ENCODE measurements around the gene MATCAP1.

DNA sequence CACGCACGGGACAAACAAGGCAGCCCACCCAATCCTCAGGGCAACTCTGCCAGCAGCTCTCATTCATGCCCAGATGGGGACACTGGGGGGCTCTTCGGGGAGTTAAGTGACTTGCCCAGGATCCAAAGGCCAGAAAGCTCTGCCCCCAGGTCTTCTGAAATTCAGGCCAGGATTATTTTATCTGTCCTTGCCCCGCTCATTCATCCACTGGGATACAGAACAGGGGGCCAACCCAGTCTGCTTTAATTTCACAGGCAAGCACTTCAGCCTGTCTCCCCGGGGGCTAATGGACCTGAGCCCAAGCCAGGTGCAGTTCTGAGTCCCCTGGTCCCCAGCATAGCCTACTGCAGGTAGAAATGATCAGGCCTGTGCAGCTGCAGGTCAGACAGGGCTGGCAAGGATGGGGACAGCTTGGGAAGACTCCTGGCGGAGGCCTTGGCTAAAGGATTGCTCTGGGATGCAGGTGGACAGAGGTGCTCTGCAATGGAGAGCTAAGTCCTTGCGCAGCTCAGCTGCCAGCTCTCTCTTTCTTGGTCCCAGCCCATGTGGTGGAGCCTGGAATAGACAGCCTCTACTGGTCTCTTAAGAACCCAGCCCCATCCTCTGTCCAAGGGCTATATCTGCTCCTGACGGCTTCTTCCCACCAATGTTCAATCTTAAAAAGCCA, 32.2 kb downstream of the MATCAP1 start:
- TF ChIP-seq, protein P1, sequence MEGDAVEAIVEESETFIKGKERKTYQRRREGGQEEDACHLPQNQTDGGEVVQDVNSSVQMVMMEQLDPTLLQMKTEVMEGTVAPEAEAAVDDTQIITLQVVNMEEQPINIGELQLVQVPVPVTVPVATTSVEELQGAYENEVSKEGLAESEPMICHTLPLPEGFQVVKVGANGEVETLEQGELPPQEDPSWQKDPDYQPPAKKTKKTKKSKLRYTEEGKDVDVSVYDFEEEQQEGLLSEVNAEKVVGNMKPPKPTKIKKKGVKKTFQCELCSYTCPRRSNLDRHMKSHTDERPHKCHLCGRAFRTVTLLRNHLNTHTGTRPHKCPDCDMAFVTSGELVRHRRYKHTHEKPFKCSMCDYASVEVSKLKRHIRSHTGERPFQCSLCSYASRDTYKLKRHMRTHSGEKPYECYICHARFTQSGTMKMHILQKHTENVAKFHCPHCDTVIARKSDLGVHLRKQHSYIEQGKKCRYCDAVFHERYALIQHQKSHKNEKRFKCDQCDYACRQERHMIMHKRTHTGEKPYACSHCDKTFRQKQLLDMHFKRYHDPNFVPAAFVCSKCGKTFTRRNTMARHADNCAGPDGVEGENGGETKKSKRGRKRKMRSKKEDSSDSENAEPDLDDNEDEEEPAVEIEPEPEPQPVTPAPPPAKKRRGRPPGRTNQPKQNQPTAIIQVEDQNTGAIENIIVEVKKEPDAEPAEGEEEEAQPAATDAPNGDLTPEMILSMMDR (conservative IDR thresholded peaks at IDR 0.05 in 1 of 2, IDR thresholded peaks at IDR 0.05 in 1 of 2; ENCODE audit: low read depth in 1 of 2, low read length in 2 of 2) = no peak
- no peak for TF ChIP-seq EZH2 (IDR thresholded peaks at IDR 0.05; ENCODE audit: low read length, missing control alignments)

Data from fibroblast of lung (primary cell).